IPS-11a (cell line): ENCODE results near the gene TCAIM.
"Not testable (repeated sequence)": the region's sequence is repeated elsewhere in the genome, so short reads cannot be mapped to it uniquely, and the experiment has no call there.

ENCODE experiments used
- H3K4me3 ChIP-seq: one replicate; pipeline ENCODE4 v1.5.1; 2013; ENCODE audit warnings: low read depth, low read length, control low read depth

The TCAIM gene

DNA sequence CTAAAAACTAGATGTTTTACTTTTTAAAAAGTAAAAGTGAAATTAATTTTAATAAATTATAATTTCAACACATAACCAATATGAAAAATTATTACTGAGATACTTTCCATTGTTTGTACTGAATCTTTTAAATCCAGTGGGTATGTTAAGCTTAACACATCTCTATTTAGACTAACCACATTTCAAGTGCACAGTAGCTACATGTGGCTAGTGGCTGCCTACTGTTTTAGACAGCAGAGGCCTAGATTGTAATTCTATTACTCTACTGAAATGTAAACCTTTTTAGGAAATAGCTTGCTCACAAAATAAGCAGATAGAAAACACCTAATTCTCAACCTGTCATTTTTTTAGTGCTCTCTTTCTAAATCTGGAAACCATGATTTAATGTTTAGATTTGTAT, 4.9 kb downstream of the TCAIM start:
- H3K4me3 ChIP-seq = no peak overlapping the region

DNA sequence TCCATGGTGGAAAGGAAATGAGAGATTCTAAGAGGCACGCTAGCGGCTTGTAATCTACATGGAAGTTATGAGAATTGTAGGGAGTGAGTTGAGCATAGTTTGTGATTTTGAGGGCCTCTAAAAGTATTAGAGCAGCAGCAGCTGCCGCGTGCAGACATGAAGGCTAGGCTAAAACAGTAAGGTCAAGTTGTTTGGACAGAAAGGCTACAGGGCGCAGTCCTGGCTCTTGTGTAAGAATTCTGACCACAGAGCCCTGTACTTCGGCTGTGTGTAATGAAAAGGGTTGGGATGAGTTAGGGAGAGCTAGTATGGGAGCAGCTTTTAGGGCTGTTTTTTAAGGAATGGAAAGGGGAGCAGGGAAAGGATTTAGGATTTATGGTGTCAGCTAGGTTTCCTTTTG, 8.0 kb downstream of the TCAIM start:
- not testable (repeated sequence) for H3K4me3 ChIP-seq

DNA sequence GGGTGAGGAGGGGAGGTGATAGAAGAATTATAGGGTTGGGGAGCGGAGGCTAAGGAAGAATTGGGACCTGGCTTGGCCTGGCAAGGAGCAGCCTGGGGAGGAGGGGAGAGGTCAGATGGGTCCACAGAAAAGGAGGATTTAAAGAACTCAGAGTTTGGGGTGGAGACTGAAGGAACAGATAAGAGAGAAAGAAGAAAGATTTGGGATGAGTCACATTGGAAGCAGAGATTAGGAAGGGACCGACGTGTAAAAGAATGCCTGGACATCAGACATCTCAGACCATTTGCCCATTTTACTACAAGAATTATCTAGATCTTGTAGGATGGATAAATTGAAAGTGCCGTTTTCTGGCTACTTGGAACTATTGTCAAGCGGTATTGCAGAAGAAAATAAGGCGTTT, 10.4 kb downstream of the TCAIM start:
- no peak overlapping the region for H3K4me3 ChIP-seq

DNA sequence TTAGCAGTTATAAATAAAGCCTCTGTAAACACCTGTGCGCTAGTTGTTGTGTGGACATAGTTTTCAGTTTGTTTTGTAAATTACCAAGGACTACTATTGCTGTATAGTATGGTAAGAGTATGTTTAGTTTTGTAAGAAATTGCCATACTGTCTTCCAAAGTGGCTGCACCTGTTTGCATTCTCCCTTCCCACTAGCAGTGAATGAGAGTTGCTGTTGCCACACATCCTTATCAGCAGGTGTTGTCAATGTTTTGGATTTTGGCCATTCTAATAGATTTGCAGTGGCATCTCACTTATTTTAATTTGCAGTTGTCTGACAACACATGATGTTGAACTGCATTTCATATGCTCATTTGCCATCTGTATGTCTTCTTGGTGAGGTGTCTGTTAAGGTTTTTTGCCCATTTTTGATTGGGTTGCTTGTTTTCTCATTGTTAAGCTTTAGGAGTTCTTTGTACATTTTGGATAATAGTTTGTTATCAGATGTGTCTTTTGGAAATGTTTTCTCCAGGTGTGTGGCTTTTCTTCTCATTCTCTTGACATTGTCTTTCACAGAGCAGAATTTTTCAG, 14.9 kb downstream of the TCAIM start:
- no peak overlapping the region for H3K4me3 ChIP-seq

DNA sequence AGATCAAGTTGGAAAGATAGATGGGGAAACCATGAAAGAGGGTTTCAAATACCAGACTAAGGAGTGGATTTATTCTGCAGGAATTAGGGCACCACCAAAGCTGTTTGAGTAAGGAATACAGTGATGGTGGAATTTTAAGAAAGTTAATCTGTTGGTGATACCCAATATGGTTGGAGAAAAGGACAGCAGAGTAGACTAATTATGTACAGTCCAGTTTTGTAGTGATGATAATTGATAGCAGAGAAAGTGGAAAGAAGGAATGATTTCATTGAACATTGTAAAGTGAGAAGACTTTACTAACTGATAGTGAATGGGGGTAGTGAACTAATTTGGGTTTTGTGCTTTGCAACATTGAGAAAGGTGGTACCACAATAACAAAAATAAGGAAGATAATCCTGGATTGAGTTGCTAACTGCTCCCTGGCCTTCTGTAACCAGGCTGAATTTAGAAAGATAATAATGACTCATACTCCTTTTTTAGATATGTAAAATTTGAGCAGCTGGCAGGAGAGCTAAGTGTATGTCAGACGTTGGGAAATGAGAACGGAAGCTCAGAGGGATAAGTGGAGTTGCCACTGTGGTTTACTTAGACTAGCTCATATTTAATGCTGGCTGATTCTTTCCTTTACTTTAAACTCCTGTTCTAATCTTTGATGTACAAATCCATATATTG, 16.9 kb downstream of the TCAIM start:
- H3K4me3 ChIP-seq = no peak overlapping the region

DNA sequence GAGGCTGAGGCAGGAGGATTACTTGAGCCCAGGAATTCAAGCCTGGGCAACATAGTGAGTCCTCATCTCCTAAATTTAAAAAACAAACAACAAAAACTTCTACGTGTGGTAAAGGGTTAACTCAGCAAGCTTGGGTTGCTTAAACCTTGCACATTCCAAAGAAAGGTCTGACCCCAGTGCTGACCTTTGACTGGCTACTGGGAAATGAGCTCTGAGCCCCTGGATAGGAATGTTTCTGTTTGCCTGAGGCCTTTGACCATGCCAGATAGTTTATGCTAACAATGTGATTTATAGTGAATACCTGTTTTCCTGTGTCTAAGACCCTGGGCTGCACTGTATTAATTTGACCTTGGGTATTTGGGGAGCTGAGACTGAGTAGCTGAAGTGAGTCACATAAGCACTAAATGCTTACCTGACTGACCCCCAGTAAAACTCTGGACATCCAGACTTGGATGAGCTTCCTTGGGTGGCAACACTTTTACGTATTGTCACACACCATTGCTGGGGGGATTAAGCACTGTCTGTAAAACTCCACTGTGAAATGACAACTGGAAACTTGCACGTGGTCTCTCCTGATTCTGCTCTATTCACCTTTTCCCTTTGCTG, 20.7 kb downstream of the TCAIM start:
- H3K4me3 ChIP-seq = no peak overlapping the region

DNA sequence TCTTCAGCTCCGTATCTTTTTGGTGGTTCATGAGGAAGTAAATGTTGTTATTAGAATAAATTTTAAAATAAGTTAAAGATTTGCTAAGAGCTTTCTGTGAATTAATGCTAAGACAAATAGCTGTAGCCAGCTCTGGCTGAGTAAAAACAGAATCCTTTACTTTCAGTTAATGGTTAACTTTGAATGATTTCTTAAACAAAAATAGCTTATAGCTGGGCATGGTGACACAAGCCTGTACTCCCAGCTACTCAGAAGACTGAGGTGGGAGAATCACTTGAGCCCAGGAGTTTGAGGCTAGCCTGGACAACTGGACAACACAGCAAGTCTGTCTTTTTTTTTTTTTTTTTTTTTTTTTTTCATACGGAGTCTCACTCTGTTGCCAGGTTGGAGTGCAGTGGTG, 25.0 kb downstream of the TCAIM start:
- H3K4me3 ChIP-seq = no peak overlapping the region

DNA sequence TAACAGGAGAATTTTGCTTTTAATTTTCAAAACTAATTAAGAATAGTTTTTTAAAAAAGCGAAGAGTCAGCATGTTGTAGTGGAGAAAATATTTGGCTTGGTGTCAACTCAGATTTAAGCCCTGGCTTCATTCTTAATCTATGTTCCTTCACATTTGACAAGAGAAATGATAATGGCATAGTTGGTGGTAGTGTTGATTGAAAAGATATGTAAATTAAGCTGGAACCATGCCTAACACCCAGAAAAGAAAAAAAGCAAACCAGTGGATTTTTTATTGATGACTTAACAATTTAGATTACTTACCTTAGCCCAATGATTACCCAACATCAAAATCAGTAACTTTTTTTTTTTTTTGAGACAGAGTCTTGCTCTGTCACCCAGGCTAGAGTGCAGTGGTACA, 27.4 kb downstream of the TCAIM start:
- H3K4me3 ChIP-seq = no peak overlapping the region

DNA sequence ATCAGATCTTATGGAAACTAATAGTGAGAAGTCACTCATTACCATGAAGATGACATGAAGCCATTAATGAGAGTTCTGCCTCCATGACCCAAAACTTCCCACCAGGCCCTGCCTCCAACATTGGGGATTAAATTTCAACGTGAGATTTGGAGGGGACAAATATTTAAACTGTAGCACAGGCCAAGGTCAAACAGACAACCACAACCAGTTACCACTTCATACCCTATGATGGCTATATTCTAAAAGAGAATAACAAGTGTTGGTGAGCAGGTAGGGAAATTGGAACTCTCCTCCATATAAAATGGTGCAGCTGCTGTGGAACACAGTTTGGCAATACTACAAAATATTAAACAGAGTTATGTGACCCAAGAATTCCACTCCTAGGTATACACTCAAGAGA, 36.9 kb downstream of the TCAIM start:
- no peak overlapping the region for H3K4me3 ChIP-seq

DNA sequence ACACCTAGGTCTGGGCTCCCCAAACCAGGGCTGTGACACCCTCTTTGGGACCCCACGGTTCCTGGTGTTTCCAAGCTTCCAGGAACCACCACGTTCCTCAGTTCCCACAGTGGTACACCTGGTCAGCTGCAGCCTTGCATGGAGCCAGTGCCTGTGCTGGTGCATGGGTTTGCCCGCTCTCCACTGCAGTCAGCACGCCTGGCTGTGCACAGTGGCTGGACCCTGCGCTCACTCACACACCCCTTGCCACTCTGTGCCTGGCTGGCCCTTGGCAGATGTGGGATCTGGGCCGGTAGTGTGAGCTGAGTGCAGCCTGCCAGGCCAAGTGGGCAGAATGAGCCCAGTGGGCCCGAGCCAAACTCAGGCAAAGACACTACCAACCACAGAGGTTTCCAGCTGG, 48.8 kb downstream of the TCAIM start:
- H3K4me3 ChIP-seq = no peak overlapping the region

DNA sequence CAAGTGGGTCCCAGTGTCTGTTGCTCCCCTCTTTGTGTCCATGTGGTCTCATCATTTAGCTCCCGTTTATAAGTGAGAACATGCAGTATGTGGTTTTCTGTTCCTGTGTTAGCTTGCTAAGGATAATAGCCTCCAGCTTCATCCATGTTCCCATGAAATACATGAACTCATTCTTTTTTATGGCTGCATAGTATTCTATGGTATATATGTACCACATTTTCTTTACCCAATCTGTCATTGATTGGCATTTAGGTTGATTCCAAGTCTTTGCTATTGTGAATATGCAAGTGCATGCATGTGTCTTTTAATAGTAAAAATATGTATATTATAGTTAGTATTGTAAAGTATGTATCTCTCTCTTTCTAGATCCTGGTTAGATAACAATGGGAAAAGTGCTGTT, 53.9 kb downstream of the TCAIM start:
- no peak overlapping the region for H3K4me3 ChIP-seq

DNA sequence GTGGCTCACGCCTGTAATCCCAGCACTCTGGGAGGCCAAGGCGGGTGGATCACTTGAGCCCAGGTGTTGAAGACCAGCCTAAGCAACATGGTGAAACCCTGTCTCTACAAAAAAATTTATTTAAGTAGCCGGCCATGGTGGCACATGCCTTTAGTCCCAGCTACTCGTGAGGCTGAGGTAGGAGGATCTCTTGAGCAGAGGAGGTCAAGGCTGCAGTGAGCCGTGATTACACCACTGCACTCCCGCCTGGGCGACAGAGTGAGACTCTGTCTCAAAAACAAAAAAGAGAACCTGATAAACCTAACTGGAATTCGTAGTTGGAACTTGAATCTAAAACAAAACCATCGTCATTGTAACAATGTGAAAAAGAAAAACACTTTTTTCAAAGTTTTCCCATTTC, 57.1 kb downstream of the TCAIM start:
- no peak overlapping the region for H3K4me3 ChIP-seq

DNA sequence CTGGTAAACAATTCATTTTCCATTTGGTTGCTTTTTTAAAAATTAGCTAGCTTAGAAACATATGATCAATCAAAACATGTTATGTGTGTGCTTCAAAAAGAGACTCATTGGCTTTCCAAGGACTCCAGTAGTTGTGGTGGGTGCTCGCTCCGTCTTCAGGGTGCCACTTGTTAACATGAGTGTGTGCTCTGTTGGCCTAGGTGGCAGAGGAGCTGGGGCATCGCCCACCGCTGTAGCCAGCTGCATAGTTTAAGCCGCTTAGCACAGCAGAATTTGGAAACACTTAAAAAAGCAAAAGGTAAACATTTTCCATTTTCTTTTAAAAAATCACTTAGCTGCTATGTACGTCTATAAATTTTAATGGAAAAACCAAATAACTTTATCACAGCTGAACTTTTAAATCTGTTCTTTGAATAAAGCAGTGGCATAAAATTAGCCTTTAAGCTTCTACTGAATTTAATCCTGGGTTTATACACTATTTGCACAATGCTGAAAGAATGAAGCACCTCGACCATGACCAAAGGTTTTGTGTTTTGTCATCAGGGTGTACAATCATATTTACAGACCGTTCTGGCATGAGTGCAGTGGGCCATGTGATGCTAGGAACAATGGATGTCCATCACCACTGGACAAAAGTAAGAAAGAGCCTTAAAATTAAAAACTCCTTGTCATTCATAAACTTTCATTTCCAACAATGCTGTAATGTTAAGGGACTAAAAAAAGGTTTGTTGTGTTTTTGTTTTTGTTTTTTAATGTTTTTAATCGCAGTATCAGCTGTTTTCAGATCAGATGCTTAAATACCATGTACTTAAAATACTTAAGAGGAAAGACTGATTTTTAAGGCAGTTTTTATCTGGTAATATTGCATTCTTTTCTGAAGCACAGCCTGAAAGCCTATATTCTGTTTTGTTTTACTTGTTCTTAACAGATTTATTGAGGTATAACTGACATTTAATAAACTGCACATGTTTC, 57.9 kb downstream of the TCAIM start:
- no peak overlapping the region for H3K4me3 ChIP-seq

DNA sequence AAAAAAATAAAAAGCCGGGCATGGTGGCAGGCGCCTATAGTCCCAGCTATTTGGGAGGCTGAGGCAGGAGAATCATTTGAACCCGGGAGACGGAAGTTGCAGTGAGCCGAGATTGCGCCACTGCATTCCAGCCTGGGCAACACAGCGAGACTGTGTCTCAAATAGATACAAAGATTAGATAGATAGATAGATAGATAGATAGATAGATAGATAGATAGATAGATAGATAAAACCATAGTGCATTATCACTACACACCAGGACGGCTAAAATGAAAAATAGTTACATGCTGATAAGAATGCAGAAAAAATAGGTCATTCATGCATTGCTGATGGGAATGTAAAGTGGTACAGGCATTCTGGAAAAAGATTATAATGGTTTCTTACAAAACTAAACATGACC, 59.7 kb downstream of the TCAIM start:
- H3K4me3 ChIP-seq = not testable (repeated sequence)

DNA sequence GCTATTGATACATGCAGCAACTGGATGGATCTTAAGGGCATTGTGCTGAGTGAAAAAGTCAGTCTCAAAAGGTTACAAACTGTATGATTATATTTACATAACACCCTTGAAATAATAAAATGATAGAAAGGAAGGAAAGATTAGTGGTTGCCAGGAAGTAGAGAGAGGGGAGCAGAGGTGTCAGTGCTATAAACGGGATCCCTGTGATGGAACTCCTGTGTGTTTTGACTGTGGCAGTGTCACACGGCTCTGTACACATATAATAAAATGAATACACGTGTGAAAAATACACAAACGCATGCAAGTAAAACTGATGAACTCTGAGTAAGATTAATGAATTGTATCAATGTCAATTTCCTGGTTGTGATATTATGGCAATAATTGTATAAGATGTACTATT, 60.3 kb downstream of the TCAIM start:
- no peak overlapping the region for H3K4me3 ChIP-seq

DNA sequence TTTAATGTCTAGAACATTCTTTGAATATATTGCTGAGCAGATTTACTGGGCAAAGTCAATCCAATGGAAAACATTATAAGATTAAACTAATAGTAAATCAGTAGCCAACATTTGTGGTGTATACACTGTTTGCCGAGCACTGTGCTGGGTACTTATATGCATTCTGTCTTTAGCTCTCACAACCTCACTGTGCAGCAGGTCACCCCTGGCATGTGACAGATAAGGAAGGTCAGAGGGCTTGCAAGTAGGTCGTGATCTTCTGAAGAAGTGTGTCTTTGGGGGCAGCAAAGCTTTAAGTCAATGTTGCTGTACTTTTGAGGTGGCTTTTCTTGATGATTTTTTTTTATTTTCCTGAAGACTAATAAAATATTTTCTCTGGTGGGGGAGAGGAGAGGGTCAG, 62.2 kb downstream of the TCAIM start:
- no peak overlapping the region for H3K4me3 ChIP-seq

DNA sequence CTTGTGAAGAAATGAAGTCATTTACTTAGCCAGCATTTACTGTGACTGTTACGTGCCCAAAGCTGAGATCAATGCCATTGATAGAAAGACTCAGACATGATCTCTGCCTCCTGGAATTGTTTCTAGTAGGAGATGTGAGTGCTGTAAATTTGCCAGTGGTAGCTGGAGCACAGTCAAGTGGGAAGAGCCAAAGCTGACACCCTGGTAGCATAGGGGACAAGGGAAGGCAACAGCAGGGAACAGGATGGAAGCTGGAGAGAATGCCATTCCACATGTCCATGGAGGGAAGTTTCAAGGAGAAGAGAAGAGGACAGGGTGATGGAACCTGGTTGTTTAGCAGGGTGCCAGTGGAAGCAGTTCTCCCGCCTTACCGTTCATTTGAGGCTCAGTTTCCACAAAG, 64.0 kb downstream of the TCAIM start:
- H3K4me3 ChIP-seq = no peak overlapping the region

DNA sequence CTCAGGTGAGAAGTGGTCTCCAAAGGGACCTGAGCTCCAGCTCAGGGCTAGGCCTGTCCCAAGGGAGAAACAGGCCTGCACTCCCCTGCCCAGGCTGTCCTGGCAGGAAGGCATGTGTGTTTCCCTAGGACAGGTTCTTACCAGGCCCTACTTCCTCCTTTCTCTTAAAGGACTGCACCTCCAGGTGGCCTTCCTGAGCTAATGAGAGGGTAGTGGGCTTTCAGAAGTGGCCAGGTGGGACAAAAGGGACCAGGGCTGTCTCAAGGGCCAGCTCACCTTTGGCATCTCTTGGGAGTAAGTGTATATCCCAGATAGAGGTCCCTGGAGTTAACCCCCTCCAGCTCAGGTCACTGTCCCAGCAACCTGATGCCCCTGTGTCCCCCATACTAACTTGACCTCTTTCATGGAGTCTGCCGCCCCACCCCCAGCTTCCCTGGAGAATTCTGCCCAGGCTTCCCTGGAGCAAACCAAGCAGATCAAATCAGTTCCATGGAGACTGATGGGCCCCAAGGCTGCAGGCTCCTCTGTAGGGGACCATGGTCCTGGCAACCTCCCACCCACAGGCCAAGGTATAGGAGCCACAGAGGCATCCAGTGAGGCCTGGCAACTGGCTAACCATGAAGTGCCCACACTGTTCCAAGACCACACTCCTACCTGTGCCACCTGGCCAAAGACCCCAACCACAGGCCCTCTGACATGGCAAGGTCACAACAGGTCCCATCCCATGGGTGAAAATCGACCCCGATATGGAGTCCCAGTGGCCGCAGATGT, 71.3 kb downstream of the TCAIM start:
- H3K4me3 ChIP-seq = no peak overlapping the region

DNA sequence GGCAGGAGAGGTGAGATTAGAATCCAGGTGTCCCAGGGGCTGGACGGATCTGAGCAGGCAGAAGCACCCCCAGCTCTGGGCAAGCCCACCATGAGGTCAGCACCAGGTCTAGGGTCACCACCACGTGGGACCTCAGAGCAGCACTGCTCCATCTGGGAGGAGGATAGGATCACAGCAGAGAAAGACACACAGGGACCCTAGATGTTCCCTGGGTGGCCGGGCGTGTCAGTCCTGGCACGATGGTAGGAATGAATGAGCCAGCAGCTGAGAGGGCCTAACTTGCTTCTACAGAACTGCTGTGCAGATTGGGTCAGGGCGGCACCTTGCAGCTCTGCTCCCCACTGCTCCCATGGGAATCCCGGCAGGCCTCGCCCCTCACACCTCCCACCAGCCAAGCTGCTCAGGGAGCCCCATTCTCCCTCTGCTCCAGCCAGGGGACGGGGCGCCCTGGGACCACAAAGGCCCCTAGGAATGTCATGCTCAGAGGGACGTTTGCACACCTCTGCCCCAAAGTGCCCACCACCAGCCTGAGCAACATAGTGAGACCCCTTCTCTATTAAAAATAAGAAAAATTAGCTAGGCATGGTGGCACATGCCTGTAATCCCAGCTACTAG, 72.6 kb downstream of the TCAIM start:
- H3K4me3 ChIP-seq = no peak overlapping the region

DNA sequence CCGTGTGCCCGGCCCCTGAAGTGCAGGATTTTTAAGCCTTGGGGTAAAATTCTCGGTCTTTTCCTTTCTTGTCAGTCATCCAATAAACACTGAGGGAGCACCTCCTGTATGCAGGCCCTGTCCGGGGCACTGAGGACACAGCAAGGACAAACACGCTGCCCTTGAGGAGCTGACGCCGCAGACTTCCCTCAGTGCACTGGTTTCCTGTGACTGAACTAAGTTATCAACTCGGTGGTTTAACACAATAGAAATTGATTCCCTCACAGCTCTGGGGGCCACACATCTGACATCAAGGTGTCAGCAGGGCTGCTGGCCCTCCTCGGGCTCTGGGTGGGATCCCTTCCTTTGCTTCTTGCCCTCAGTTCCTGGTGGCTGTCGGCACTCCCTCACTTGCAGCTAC, 73.8 kb downstream of the TCAIM start:
- H3K4me3 ChIP-seq = no peak overlapping the region
